BJ (cell line): Measurements from ENCODE around the gene SMCO2. TPM values are rescaled to one million over a fixed set of nuclear protein-coding genes. Genes with fewer than 3 reads are reported as not detected.

ENCODE experiments used
- CTCF ChIA-PET: fragments of 350-600 bp; formaldehyde crosslinking; extraction: SDS; loops from one replicate; lab custom pipeline; 2021; ENCODE audit warnings: antibody characterized with exemption, inconsistent platforms; lab: Yijun Ruan, JAX
- POLR2A ChIA-PET: fragments of 300-600 bp; sonication (Branson Sonifier 250); formaldehyde crosslinking; extraction: SDS; loops from one replicate; lab custom pipeline; 2021; ENCODE audit warnings: antibody characterized with exemption; lab: Charles Lee
- DNase-seq: peaks from one replicate; pipeline ENCODE4 v3.0.0-alpha.2; 2011; ENCODE audit warnings: low read depth
- H3K27me3 ChIP-seq: 2 replicates; pipeline ENCODE4 v1.6.0; 2011; ENCODE audit warnings: low read length; ENCODE audit not compliant: control insufficient read depth, insufficient read depth
- H3K36me3 ChIP-seq: 2 replicates; pipeline ENCODE4 v1.5.1; 2011; ENCODE audit warnings: low read length; ENCODE audit not compliant: control insufficient read depth, insufficient read depth
- H3K4me3 ChIP-seq: 2 replicates; pipeline ENCODE4 v1.5.1; 2011; ENCODE audit warnings: low read depth, mild to moderate bottlenecking, control low read depth, low read length
- polyA plus RNA-seq: library from polyadenylated mRNA; depleted of rRNA; stranded (reverse); fragments of >200 nt; gene quantifications from 2 replicates; pipeline ENCODE4 v1.2.3, GENCODE V29; 2011; rRNA removed
- TF ChIP-seq, protein P1 (sequence below): IDR thresholded peaks from 2 replicates; pipeline ENCODE4 v1.5.1; 2011; ENCODE audit warnings: low read depth, mild to moderate bottlenecking, control low read depth, inconsistent platforms, low read length, moderate library complexity; ENCODE audit not compliant: insufficient read depth

SMCO2 gene
- polyA plus RNA-seq, 1 experiment = 0.09 TPM

DNA sequence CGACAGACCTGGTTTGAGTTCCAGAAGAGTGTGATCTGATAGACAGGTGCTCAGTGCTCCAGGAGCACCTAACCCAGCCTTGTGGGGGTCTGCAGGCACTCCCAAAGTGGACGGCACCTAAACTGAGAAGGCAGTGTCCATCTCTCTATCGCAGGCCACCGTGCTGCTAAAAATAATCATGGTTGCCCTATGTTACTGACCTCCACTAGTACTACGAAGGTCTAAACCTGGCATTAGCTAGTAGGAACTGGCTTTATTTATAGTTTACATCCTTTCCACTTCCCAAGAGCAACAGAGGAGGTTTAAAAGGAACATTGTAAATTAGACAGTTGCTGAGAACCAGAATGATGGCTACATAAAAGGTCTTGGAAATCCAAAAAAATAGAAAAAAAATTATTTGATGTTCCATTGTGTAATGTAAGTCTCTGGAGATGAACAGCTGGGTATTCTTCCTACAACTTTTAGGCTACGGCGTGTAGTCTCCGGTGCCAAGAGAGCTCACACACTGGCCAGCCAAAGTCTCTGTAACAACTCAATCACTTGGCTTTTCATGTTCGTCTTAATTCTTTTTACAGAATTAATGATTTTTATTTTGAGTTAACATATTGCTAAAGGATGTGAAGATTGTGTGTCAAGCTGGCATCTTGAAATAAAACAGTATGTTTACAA is 104.8 kb downstream of the SMCO2 start:
- ChIA-PET POLR2A (no interaction called here), CTCF (interaction anchor here (0.6 to 1.3 kb wide), 4 partner anchors 13 to 119 kb away, joined by 3 to 4 read pairs (median 4); no protein-coding TSS in a partner anchor)
- H3K4me3 ChIP-seq = no peak overlapping the region
- no peaks in the 10 kb centered on the region for H3K36me3 ChIP-seq
- DNase-seq = no peak
- TF ChIP-seq, protein P1, sequence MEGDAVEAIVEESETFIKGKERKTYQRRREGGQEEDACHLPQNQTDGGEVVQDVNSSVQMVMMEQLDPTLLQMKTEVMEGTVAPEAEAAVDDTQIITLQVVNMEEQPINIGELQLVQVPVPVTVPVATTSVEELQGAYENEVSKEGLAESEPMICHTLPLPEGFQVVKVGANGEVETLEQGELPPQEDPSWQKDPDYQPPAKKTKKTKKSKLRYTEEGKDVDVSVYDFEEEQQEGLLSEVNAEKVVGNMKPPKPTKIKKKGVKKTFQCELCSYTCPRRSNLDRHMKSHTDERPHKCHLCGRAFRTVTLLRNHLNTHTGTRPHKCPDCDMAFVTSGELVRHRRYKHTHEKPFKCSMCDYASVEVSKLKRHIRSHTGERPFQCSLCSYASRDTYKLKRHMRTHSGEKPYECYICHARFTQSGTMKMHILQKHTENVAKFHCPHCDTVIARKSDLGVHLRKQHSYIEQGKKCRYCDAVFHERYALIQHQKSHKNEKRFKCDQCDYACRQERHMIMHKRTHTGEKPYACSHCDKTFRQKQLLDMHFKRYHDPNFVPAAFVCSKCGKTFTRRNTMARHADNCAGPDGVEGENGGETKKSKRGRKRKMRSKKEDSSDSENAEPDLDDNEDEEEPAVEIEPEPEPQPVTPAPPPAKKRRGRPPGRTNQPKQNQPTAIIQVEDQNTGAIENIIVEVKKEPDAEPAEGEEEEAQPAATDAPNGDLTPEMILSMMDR = no peak
- no peaks in the 10 kb centered on the region for H3K27me3 ChIP-seq

Other genes with a start within 250 kb of the SMCO2 start
- gene STK38L, start 202.4 kb upstream of the SMCO2 start, polyA plus RNA-seq = 4.8 and 13.9 TPM in 2 replicates
- 3.6 and 8.4 TPM in 2 replicates for gene BMAL2, start 113.9 kb upstream of the SMCO2 start, polyA plus RNA-seq
- 47.5 and 67.4 TPM in 2 replicates for gene PPFIBP1, start 77.5 kb downstream of the SMCO2 start, polyA plus RNA-seq
- 0.63 and 1.0 TPM in 2 replicates for gene REP15, start 249.7 kb downstream of the SMCO2 start, polyA plus RNA-seq